ENCODE data around the gene ENDOV. TPM values are rescaled to one million over a fixed set of nuclear protein-coding genes. Genes with fewer than 3 reads are reported as not detected.

Gene ENDOV
- polyA plus RNA-seq, 1 donor (not counting 4 experiments of a cell fraction or from before 2014, with no cell fraction given) = 10.9 TPM

GRCh38 chr17:80367503-80367902, 47.5 kb upstream of the ENDOV start:
- Histone ChIP-seq H3K9me3 (ENCODE audit: control insufficient read depth, low read depth, low read length) (no peaks in the 10 kb centered on the region), H3K9ac (ENCODE audit: control insufficient read depth, extremely low read depth, insufficient read depth, low read length) (no peak overlapping the region), H3K4me3 (ENCODE audit: control insufficient read depth in 2 of 3, extremely low read depth in 1 of 3, insufficient read depth in 2 of 3, low read depth in 1 of 3, low read length in 3 of 3) (no peak overlapping the region), H3K79me2 (ENCODE audit: control insufficient read depth, insufficient read depth, low read length) (no peaks in the 10 kb centered on the region), H3K27ac (ENCODE audit: control insufficient read depth, insufficient read depth, low read length) (no peak overlapping the region), H3K36me3 (ENCODE audit: control insufficient read depth in 2 of 2, extremely low read depth in 1 of 2, insufficient read depth in 2 of 2, low read length in 2 of 2) (peaks cover 36 to 39% of the 10 kb centered on the region in 2 experiments), H3K4me1 (ENCODE audit: control insufficient read depth, extremely low read depth, insufficient read depth, low read length) (no peaks in the 10 kb centered on the region), H3K27me3 (ENCODE audit: control insufficient read depth, extremely low read depth, insufficient read depth, low read length) (no peaks in the 10 kb centered on the region), H4K20me1 (ENCODE audit: control insufficient read depth, extremely low read depth, insufficient read depth, low read length) (no peaks in the 10 kb centered on the region), H3K9me1 (ENCODE audit: control insufficient read depth, extremely low read depth, insufficient read depth, low read length) (no peaks in the 10 kb centered on the region), H3K4me2 (ENCODE audit: control insufficient read depth, extremely low read depth, insufficient read depth, low read depth, low read length) (no peak overlapping the region), H2AFZ (ENCODE audit: control insufficient read depth, low read length) (no peak overlapping the region)
- TF ChIP-seq EZH2 (IDR thresholded peaks at IDR 0.05; ENCODE audit: low read length) (no peak), CTCF (optimal IDR thresholded peaks at IDR 0.05 in 1 of 3, IDR thresholded peaks at IDR 0.05 in 1 of 3, conservative IDR thresholded peaks at IDR 0.05 in 1 of 3; ENCODE audit: extremely low read depth in 1 of 3, insufficient read depth in 2 of 3, low read length in 3 of 3) (no peak)
- DNase-seq (ENCODE audit: low read depth, low spot score) (no peak), FAIRE-seq (no peak)
- dilution Hi-C loops (cut with MboI; ENCODE audit: extremely low pct_ligation_motif_present, low sequenced_read_pairs) = no loop called here

- no peak for DNase-seq (ENCODE audit: low read depth, low spot score)
- FAIRE-seq = no peak
- Histone ChIP-seq H3K4me1 (ENCODE audit: control insufficient read depth, extremely low read depth, insufficient read depth, low read length) (no peaks in the 10 kb centered on the region), H3K79me2 (ENCODE audit: control insufficient read depth, insufficient read depth, low read length) (no peaks in the 10 kb centered on the region), H3K27ac (ENCODE audit: control insufficient read depth, insufficient read depth, low read length) (no peak overlapping the region), H3K9me1 (ENCODE audit: control insufficient read depth, extremely low read depth, insufficient read depth, low read length) (no peaks in the 10 kb centered on the region), H4K20me1 (ENCODE audit: control insufficient read depth, extremely low read depth, insufficient read depth, low read length) (no peaks in the 10 kb centered on the region), H3K4me3 (ENCODE audit: control insufficient read depth in 2 of 3, extremely low read depth in 1 of 3, insufficient read depth in 2 of 3, low read depth in 1 of 3, low read length in 3 of 3) (no peak overlapping the region), H2AFZ (ENCODE audit: control insufficient read depth, low read length) (no peak overlapping the region), H3K4me2 (ENCODE audit: control insufficient read depth, extremely low read depth, insufficient read depth, low read depth, low read length) (no peak overlapping the region), H3K9me3 (ENCODE audit: control insufficient read depth, low read depth, low read length) (no peaks in the 10 kb centered on the region), H3K9ac (ENCODE audit: control insufficient read depth, extremely low read depth, insufficient read depth, low read length) (no peak overlapping the region), H3K27me3 (ENCODE audit: control insufficient read depth, extremely low read depth, insufficient read depth, low read length) (no peaks in the 10 kb centered on the region), H3K36me3 (ENCODE audit: control insufficient read depth in 2 of 2, extremely low read depth in 1 of 2, insufficient read depth in 2 of 2, low read length in 2 of 2) (peaks cover 35 to 36% of the 10 kb centered on the region in 2 experiments)
- dilution Hi-C loops (cut with MboI; ENCODE audit: extremely low pct_ligation_motif_present, low sequenced_read_pairs) = no loop called here
- TF ChIP-seq EZH2 (IDR thresholded peaks at IDR 0.05; ENCODE audit: low read length) (no peak), CTCF (optimal IDR thresholded peaks at IDR 0.05 in 1 of 3, IDR thresholded peaks at IDR 0.05 in 1 of 3, conservative IDR thresholded peaks at IDR 0.05 in 1 of 3; ENCODE audit: extremely low read depth in 1 of 3, insufficient read depth in 2 of 3, low read length in 3 of 3) (no peak)
These were observed 43.8 kb upstream of the ENDOV start for GRCh38 chr17:80371196-80371595.
